Activated CD4-positive, alpha-beta T cell treated with anti-CD3 and anti-CD28 coated beads, Interleukin-2, amount 50 U/mL, for 16 hours (primary cell): Measurements from ENCODE around the gene NME4.
A peak's percentile ranks its signal among the peaks of the same experiment; 100 is the strongest.

Source experiments
- DNase-seq: peaks from one replicate; pipeline ENCODE4 v3.0.0-alpha.2; 2020

The NME4 gene

GRCh38 chr16:363766-364490, 33.1 kb upstream of the NME4 start:
- DNase-seq, result no peak

DNA sequence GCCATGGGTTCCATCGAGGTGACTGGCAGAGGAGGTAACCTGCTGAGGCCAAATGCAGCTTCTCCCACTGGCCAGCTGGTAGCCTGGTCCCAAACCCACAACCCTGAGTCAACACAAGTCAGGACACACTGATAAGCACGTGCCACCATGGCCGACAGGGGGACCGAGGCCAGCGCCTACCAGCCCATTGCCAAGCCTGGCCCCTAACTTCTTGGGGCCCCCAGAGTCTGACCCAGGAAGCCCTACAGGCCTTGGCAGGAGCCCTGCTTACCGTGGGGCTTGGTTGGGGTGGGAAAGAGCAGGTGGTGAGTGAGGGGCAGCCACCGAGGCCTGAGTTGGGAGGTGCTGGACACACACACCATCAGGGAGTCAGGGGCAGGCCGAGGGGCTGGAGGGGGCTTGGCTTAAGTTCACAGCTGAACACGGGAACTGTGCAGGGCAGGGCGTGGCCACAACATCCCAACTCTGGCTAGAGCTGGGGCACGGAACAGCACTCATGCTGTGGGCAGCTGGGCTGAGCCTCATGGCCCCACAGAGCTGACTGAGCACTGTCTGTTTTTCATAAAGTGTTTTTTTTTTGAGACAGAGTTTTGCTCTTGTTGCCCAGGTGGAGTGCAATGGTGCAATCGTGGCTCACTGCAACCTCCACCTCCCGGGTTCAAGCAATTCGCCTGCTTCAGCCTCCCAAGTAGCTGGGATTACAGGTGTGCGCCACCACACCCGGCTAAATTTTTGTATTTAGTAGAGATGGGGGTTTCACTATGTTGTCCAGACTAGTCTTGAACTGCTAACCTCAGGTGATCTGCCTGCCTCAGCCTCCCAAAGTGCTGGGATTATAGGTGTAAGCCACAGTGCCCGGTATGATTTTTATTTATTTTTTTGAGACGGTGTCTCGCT, 32.2 kb upstream of the NME4 start:
- no peak for DNase-seq

DNA sequence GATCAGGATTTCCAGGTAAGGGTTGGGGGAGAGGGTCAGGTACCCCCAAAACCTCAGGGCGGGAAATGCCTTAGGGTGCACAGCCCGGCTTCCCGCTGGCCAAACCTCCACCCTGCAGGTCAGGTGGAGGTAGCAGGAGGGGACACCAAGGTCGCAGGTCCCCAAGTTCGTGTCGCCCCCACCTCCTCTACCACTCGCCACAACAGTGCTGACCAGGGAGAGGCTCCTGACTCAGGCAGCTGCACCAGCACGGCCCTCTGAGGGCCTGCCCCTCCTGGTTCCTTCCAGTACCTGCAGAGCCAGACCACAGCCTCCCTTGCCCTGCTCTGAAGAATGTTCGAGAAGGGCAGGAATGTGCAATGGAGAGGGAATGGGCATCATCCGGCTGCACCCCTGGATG, 30.5 kb upstream of the NME4 start:
- no peak for DNase-seq

DNA sequence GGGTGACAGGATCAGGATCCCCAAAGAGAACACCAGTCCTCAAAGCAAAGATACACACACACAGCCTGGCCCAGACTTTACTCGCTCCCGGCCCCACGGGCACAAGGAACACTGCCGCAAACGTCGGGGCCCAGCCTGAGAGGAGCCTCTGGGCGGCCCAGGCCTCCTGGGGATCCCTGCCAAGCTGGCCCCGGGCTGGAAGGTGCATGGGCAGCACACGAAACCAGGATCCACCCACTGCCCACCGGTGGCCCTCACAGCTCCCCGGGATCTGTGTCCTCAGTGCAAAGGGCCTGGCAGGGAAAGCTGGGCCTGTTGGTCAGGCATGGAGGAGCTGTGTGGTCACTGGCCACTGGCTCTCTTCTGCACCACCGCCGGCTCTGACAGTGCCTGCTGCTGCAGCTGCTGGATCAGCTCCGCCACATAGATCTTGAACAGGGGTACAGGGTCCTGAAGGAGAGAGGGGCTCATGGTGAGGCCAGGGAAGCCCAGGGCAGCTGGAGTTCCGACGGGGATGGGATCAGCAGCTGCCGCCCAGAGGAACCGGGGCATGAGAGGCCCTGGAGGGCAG, 29.6 kb upstream of the NME4 start:
- no peak for DNase-seq

- no peak for DNase-seq
Measured at GRCh38 chr16:368388-369158, 28.4 kb upstream of the NME4 start.

DNA sequence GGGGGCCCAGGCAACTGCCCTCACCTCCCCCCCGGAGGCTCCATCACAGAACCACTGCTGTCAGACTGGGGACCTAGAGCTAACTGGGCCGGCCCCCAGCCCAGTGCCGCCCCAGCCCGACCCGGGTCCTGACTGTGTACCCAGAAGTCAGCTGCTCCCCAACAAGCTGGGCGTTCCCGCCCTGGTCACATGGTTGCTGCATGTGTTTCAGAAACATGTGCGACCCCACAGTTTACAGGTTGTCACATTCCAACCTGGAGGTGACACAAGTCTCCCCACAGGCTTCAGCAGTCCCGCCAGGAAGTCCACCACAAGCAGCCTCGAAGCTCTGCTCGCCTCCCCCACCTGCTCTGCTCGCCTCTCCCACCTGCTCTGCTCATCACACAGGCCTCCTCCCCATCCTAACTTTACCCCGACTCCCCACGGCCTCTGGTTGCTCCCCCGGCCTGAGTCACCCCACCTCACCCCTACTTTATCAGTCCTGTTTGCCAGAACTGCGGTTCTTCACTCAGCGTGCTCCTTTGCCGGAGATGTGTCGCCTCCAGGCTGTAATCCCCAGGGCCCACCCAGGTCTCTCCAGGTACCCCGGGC, 27.6 kb upstream of the NME4 start:
- DNase-seq, result no peak

DNA sequence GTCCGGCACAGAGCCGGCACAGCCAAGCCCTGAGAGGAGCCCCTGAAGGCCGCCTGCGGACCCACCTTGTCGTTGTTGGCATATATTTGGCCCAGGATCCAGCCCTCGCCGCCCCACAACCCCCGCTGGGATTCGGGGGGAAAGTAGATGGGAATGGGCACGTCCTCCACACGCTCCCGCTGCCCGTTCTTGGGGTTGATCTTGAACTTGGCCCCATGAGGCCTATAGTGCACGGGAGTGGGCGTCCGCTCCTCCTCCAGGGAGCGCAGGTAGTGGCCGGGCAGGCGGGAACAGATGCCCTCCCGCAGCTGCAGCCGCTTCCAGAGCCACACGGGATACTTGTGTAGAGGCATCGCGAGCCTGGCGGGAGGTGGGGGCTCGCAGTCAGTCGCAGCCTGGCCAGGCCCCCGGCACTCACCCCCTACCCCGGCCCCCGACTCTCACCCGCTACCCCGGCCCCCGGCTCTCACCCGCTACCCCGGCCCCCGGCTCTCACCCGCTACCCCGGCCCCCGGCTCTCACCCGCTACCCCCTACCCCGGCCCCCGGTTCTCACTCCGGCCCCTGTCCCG, 27.0 kb upstream of the NME4 start:
- no peak for DNase-seq

GRCh38 chr16:370443-370842, 26.6 kb upstream of the NME4 start, which contains the start of gene MRPL28:
MRPL28 (minus strand) TSS chr16:370538; CDS start chr16:370218, 320 bp downstream.
- DNase-seq, result peak; percentile 96

GRCh38 chr16:370979-371514, 26.0 kb upstream of the NME4 start:
- no peak for DNase-seq

DNA sequence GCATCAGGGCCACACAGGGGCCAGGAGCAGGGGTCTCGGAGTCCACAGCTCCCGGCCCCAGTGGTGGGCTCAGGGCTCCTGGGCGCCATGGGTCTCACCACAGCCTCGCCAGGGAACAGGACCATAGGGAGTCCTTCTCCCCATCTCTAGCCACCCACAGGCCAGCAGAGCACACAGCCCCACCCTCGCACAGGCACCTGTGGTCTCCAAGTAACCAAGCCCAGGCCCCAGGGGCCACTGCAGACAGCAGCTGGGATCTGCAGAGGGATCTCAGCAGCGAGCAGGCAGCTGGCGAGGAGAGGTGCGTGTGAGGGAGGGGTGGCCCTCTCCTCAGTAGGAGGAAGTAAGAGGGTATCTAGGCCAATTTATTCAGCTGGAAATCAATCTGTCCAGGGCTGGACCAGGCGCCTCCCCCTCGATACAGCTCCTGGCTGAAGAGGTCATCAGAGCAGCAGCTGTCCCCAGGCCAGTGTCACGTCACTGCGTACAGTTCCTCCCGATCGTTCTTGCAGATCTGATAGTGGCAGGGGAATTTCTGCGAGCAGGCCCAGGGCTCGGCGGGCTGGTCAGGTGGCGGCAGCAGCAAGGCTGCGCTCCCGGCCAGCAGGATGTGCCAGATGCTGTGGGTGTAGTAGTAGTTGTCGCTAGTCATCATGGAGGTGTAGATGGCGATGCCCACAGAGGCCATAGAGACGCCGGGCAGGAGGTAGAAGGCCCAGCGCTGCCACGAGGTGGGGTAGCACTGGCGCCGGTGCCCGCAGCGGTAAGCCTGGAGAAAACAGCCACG, 25.3 kb upstream of the NME4 start:
- no peak for DNase-seq

DNA sequence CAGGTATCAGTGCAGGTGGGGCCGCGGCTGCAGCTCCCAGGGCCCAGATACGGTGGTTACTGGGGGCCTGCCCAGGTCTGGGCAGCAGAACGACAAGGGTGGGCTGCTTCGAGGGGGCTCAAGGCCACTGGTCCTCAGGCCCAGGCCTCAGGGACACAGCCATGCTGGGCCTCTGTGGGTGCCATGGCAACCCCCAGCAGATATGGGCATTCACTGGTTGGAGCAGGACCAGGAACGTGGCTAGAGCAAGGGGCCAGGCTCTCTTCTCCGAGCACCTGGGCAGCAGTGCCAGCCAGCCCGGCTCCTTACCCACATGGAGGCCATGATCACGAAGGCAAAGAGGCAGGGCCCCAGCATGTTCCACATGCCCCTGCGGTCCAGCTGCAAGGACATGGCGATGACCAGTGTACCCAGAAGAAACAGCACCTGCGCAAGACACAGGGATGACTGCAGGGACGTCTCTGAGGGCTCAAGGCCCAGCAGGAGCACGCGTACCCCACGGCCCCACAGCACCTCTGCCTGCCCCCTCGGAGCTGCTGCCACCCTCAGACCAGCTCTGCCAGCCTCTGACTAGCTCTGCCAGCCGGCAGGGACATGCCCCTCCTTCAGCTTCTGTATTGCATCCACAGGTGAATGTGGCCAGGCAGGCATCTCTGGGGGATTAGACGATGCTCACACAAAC, 24.6 kb upstream of the NME4 start:
- no peak for DNase-seq

GRCh38 chr16:373020-373598, 23.9 kb upstream of the NME4 start:
- no peak for DNase-seq

DNA sequence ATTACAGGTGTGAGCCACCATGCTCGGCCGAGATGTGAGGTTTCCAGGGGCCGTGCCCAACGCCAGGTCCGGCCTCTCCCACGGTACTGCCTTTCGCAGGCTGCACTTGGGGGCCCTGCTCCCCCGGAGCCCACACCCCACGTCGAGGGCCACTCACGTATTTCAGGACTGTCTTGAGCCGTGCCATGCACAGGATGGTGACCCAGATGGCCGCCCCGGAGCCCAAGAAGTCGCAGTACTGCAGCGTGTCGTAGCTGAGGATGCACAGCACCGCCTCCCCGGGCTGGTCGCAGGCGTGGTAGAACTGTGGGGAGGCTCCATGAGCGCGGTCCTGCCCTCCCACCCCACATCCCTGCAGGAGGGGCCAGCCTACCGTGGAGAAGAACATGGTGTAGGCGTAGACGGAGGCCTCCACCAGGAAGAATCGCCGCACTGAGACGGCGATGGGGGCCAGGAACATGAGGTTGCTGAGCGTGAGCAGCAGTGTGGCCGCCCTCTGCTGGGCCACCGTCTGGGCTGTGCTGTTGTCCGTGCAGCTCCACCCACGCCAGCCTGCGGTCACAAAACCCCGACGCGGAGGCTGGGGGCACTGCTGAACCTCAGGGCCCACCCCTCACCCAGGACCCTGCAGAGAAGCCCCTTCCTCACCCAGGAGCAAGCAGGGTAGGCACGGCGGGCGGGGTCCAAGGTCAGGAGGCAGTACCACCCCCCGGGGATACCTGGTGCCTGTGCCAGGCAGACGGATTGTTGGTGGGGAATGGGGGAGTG, 23.0 kb upstream of the NME4 start:
- no peak for DNase-seq

DNA sequence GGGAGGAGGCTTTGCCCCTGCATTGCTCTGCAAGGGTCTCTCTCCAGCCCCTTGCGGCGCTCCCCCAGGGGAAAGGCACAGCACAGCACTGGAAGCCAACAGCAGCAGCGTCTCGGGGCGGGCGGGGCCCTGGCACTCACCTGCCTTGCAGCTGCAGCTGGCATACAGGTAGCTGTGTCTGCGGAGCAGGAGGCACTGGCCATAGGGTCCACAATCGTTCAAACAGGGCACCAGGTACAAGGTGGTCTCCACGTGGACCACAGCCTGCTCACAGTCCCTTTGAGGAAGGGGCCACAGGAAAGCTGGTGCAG, 22.4 kb upstream of the NME4 start:
- no peak for DNase-seq

GRCh38 chr16:375212-375611, 21.8 kb upstream of the NME4 start:
- DNase-seq, result no peak

GRCh38 chr16:375927-376816, 20.8 kb upstream of the NME4 start:
- no peak for DNase-seq

DNA sequence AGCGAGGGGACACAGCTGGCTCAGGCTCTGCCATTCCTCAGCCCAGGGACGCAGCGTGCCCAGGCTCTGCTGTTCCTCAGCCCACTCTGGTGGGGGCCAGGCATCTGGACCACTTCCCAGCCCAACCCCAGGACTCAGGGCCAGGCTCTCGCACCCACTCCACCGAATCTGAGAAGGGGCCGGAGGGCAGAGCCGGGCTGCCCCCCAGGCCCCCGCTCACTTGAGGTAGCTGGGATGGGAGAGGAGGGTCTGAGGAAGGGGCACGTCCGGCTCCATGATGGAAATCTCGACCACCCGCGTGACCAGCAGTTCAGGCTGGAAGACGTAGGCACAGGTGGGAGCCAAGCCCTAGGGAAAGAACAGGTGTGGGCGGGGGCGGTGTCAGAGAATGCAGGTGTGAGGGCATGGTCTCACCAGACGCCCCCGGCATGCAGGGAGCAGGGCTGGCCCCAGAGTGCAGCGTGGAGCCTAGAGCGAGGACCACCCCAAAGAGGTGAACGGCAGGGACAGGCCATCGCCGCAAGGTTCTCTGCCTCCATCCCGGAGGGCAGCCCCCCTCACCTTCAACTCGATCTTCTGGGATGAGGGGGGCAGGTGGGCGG, 20.1 kb upstream of the NME4 start:
- DNase-seq, result no peak

- DNase-seq, result no peak
Measured at GRCh38 chr16:377419-377951, 19.5 kb upstream of the NME4 start.
